H1 (cell line): Measurements from ENCODE around the gene AP3B2.

Experiments used
- CTCF ChIP-seq, 3 experiments: IDR thresholded peaks; 1 replicate in 2 of 3; 2 replicates in 1 of 3; pipeline versions ENCODE4 v1.5.1 to v1.6.1; 2011; ENCODE audit warnings: low read length in 3 of 3, mild to moderate bottlenecking in 3 of 3, inconsistent platforms in 2 of 3, low read depth in 1 of 3, moderate library complexity in 1 of 3; ENCODE audit not compliant: insufficient read depth in 1 of 3; ENCODE audit errors: control extremely low read depth in 1 of 3
- EP300 ChIP-seq, 2 experiments: IDR thresholded peaks; 1 replicate in 1 of 2; 2 replicates in 1 of 2; pipeline ENCODE4 v1.6.1; 2011 to 2012; ENCODE audit warnings: low read depth in 2 of 2, low read length in 2 of 2, mild to moderate bottlenecking in 2 of 2, borderline replicate concordance in 1 of 2, inconsistent platforms in 1 of 2, moderate library complexity in 1 of 2
- JUN ChIP-seq: IDR thresholded peaks from 2 replicates; pipeline ENCODE4 v1.6.1; 2011; ENCODE audit warnings: low read depth, mild to moderate bottlenecking, improper control_type of control experiment, low read length
- JUND ChIP-seq: IDR thresholded peaks from 2 replicates; pipeline ENCODE4 v1.6.1; 2011; ENCODE audit warnings: mild to moderate bottlenecking, improper control_type of control experiment, low read length
- TAF1 ChIP-seq: IDR thresholded peaks from 2 replicates; pipeline ENCODE4 v1.6.1; 2011; ENCODE audit warnings: mild to moderate bottlenecking, low read depth, low read length
- ZNF274 ChIP-seq: IDR thresholded peaks from 2 replicates; pipeline ENCODE4 v1.7.0; 2012; ENCODE audit warnings: low read length, borderline replicate concordance; ENCODE audit errors: extremely low read depth

DNA sequence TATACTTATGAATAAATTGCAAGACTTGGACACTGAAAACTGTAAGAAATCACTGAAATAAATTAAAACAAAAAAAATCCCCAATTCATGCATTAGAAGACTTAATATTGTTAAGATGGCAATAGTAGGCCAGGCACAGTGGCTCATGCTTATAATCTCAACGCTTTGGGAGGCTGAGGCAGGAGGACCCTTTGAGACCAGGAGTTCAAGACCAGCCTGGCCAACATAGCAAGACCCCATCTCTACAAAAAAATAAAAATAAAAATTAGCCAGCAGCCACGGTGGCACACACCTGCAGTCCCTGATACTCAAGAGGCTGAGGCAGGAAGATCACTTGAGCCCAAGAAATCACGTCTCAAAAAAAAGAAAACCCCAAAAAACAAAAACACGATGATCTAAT, 98.3 kb downstream of the AP3B2 start:
- TF ChIP-seq JUND (no peak), TAF1 (no peak), ZNF274 (no peak), CTCF (IDR thresholded peaks at IDR 0.05; ENCODE audit: control extremely low read depth in 1 of 3, insufficient read depth in 1 of 3, low read depth in 1 of 3, low read length in 3 of 3) (no peak), JUN (no peak), EP300 (IDR thresholded peaks at IDR 0.05; ENCODE audit: borderline replicate concordance in 1 of 2, low read depth in 2 of 2, low read length in 2 of 2) (no peak)
